ENCODE data around the gene KLC1. TPM values are rescaled to one million over a fixed set of nuclear protein-coding genes. Genes with fewer than 3 reads are reported as not detected.
A peak's percentile ranks its signal among the peaks of the same experiment; 100 is the strongest.
"Not testable (repeated sequence)": the region's sequence is repeated elsewhere in the genome, so short reads cannot be mapped to it uniquely, and the experiment has no call there.

KLC1 gene
- total and polyA plus RNA-seq, 2 of the 13 experiments (the other 11 are each of a cell fraction or from before 2014, with no cell fraction given) = 53.2 to 63.5 TPM

DNA sequence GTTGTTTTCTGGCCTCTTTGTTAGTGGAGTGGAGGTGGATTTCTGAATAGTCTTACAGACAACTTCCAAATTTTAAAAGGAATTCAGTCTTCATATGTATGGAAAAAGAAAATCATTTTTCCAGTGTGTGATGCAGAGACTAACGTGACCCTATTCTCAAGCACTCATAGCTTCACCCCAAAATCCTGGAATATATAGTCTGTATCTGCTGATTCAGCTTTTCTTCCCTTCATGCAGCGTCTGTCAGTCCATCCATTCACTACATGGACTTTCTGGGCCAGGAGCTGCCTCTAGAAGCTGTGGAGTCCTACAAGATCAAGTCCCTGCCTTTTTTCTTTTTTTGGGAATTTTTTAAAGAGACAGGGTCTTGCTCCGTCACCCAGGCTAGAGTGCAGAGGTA, 23.8 kb downstream of the KLC1 start:
- Histone ChIP-seq H3K9ac (ENCODE audit: insufficient read depth, low read depth, low read length) (no peak overlapping the region), H3K27ac (ENCODE audit: extremely low read length, insufficient read depth, low read length) (no peak overlapping the region), H2AFZ (ENCODE audit: low read length) (no peak overlapping the region), H4K20me1 (ENCODE audit: insufficient read depth, low read length) (peaks cover 5% of the 10 kb centered on the region; the same call in 1 of the 2 replicates), H3K9me3 (ENCODE audit: low read length) (no peaks in the 10 kb centered on the region), H3K4me2 (ENCODE audit: low read depth, low read length) (no peak overlapping the region), H3K4me3 (replicated peaks in 1 of 3; ENCODE audit: insufficient read depth in 1 of 3, low read depth in 2 of 3, low read length in 3 of 3) (no peak overlapping the region), H3K4me1 (ENCODE audit: insufficient read depth, low read length) (no peaks in the 10 kb centered on the region), H3K27me3 (ENCODE audit: control insufficient read depth in 1 of 2, insufficient read depth in 2 of 2, low read length in 2 of 2) (no peaks in the 10 kb centered on the region), H3K79me2 (ENCODE audit: insufficient read depth, low read length) (peaks cover 25% of the 10 kb centered on the region), H3K36me3 (replicated peaks in 1 of 2; ENCODE audit: control insufficient read depth in 1 of 2, insufficient read depth in 2 of 2, low read length in 2 of 2) (peaks cover 22 to 32% of the 10 kb centered on the region in 2 experiments)
- DNase-seq (ENCODE audit: low spot score) (no peak), ATAC-seq (no peak), FAIRE-seq (no peak)
- TF ChIP-seq MAFF (IDR thresholded peaks at IDR 0.05; ENCODE audit: low read depth, low read length) = peak; percentile 95
- TF ChIP-seq NR3C1 (CRISPR knock-in tag; IDR thresholded peaks at IDR 0.05) = no peak
- peak; percentile 93 to 97 for TF ChIP-seq MAFK (conservative IDR thresholded peaks at IDR 0.05 in 1 of 2, IDR thresholded peaks at IDR 0.05 in 1 of 2; ENCODE audit: low read length in 2 of 2)
- no TSS peak for BruUV-seq (replicated peaks)
- ChIA-PET CTCF (ENCODE audit: low intra/inter-chr PET ratio, low total read pairs) (no interaction called here), POLR2A (no interaction called here)
- 97% methylated on average over 3 of the region's 3 CpGs for WGBS (ENCODE audit: low lambda C conversion rate)
- intact Hi-C loops (cut with micrococcal nuclease; ENCODE audit: unreplicated experiment) = no loop called here
- in situ Hi-C loops (cut with HindIII; ENCODE audit: extremely low pct_ligation_motif_present, low pct_unique_long_range_greater_than_20kb) = no loop called here

DNA sequence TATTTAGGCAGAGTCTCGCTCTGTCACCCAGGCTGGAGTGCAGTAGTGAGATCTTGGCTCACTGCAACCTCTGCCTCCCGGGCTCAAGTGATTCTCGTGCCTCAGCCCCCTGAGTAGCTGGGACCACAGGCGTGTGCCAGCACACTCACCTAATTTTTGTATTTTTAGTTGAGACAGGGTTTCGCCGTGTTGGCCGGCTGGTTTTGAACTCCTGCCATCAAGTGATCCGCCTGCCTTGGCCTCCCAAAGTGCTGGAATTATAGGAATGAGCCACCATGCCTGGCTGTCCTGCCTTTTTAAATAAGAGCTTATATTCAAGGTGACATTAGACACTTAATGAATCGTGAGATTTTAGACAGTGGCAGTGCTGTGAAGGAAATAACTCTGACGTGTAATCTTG, 24.3 kb downstream of the KLC1 start:
- H3K27ac ChIP-seq (ENCODE audit: extremely low read length, insufficient read depth, low read length); H3K4me2 ChIP-seq (ENCODE audit: low read depth, low read length); H3K4me3 ChIP-seq (replicated peaks in 1 of 3; ENCODE audit: insufficient read depth in 1 of 3, low read depth in 2 of 3, low read length in 3 of 3); POLR2A ChIA-PET; CTCF ChIA-PET (ENCODE audit: low intra/inter-chr PET ratio, low total read pairs); ATAC-seq; DNase-seq (ENCODE audit: low spot score); H4K20me1 ChIP-seq (ENCODE audit: insufficient read depth, low read length); BruUV-seq (replicated peaks); H3K4me1 ChIP-seq (ENCODE audit: insufficient read depth, low read length); H3K27me3 ChIP-seq (ENCODE audit: control insufficient read depth in 1 of 2, insufficient read depth in 2 of 2, low read length in 2 of 2); in situ Hi-C loops (cut with HindIII; ENCODE audit: extremely low pct_ligation_motif_present, low pct_unique_long_range_greater_than_20kb); FAIRE-seq; H3K9me3 ChIP-seq (ENCODE audit: low read length); H3K9ac ChIP-seq (ENCODE audit: insufficient read depth, low read depth, low read length); intact Hi-C loops (cut with micrococcal nuclease; ENCODE audit: unreplicated experiment); H2AFZ ChIP-seq (ENCODE audit: low read length): not testable (repeated sequence)
- Histone ChIP-seq H3K79me2 (ENCODE audit: insufficient read depth, low read length) (peaks cover 23% of the 10 kb centered on the region), H3K36me3 (replicated peaks in 1 of 2; ENCODE audit: control insufficient read depth in 1 of 2, insufficient read depth in 2 of 2, low read length in 2 of 2) (peaks cover 23 to 36% of the 10 kb centered on the region in 2 experiments)
- 87% methylated on average over 10 of the region's 10 CpGs for WGBS (ENCODE audit: low lambda C conversion rate)

All from HepG2 (cell line).